Ecto neural progenitor cell (in vitro differentiated cells): ENCODE results near the gene KLHDC4.
"Not testable (repeated sequence)": the region's sequence is repeated elsewhere in the genome, so short reads cannot be mapped to it uniquely, and the experiment has no call there.

Experiments
- DNase-seq: peaks from one replicate; pipeline ENCODE4 v3.0.0-alpha.2; 2018; ENCODE audit warnings: low spot score

KLHDC4 gene

GRCh38 chr16:87720446-87720845 is 45.3 kb downstream of the KLHDC4 start:
- no peak for DNase-seq

- DNase-seq: not testable (repeated sequence)
Observed at GRCh38 chr16:87718831-87719230, 47.0 kb downstream of the KLHDC4 start.

DNA sequence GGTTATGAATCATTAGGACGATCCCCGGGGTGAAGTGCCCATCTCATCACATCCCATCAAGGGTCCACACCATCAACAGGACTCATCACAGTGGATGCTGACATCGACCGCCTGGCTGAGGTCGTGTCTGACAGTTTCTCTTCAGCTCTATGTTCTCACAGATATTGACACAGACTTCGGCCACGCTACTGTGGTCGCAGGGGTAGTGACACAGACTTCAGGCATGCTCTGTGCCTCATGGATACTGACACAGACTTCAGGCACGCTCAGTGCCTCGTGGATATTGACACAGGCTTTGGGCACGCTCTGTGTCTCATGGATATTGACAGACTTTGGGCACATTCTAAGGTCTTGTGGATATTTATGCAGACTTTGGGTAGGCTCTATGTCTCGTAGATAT is 50.1 kb downstream of the KLHDC4 start:
- DNase-seq: no peak

DNA sequence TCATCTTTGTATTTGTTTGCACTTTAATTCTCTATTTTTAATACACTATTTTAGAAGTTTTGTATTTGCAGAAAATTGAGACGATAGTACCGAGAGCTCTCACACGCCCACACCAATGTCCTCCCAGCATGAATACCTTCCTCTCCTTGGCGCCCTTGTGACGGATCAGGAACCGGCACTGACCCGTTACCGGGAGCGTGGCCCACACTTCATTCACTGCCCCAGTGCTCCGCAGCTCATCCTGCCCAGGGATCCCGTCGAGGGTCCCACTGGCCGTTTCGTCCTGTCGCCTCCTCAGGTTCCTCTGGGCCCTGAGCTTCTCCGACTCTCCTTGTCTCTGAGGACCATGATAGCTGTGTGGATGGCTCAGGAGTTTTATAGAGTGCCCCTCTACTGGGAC is 50.6 kb downstream of the KLHDC4 start:
- DNase-seq: no peak

DNA sequence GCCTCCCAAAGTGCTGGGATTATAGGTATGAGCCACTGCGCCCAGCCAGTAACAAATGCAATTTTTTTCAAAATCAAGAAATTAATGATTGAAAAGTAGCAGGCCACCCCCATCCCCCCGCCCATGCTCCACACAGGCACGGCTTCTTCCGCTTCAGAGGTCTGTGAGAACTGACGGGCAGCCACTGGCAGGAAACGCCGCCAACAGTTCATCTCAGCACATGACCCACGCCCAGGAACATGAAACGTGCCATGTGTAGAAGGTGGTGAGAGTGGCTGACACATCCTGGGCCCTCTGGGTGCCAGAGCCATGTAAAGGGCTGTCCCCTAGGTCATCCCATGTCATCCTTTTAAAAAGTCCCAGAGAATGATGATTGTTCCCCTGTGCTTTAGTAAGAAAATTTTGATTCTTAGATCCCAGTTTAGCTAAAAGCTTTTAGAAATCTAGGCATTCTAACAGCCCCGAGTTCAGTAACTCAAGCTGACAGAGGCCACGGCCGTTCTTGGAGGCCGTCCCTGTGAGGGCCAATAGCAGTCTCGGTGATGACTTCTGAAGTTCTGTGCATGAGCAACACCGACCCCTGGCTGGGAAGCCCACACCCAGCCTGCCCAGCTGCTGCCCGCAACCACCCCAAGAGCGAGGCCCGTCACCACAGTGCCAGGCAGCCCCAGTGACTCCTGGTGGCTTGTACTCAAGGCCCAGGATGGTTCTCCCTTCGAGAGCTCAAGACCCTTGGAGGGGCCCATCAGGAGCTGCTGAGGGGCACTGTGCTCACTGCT is 52.1 kb downstream of the KLHDC4 start:
- no peak for DNase-seq

- DNase-seq: no peak
Observed at GRCh38 chr16:87712184-87712762, 53.5 kb downstream of the KLHDC4 start.

- DNase-seq: no peak
Observed at GRCh38 chr16:87710887-87711286, 54.9 kb downstream of the KLHDC4 start.

- DNase-seq: no peak
Observed at GRCh38 chr16:87709677-87710076, 56.1 kb downstream of the KLHDC4 start.

- no peak for DNase-seq
Observed at GRCh38 chr16:87708881-87709638, 56.7 kb downstream of the KLHDC4 start.

GRCh38 chr16:87707714-87708580 is 57.8 kb downstream of the KLHDC4 start:
- DNase-seq: no peak

GRCh38 chr16:87707097-87707496 is 58.7 kb downstream of the KLHDC4 start:
- DNase-seq: no peak

DNA sequence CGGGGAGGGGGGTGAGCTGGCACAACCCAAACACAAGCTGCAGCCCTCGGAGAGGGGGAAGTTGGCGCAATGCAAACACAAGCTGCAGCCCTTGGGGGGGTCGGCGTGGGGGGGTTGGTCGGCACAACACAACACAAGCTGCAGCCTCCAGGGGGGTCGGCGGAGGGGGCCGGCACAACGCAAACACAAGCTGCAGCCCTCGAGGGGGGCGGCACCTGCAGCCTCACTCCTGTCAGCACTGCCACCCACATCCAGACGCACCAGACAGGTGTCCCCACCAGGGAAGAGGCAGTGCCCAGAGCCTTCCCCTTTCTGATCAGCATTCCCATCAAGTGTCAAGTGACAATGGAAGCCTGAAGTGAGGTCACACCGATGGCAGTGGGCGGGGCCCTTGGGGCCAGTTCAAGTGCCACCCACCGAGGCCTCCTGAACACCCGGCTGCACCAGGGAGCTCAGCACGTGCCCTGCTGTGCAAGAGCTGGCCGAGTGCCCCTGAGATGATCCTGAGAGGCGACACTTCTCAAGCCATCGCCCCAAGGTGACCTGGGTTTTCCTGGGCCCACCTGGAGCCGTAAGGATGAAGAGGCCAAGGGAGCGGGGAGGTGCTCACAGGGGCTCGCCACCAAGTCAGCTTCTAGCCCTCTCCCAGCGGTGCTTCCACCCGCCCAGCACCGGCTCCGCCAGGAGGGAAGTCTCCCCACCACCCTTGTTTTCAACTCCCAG is 59.3 kb downstream of the KLHDC4 start:
- no peak for DNase-seq

DNA sequence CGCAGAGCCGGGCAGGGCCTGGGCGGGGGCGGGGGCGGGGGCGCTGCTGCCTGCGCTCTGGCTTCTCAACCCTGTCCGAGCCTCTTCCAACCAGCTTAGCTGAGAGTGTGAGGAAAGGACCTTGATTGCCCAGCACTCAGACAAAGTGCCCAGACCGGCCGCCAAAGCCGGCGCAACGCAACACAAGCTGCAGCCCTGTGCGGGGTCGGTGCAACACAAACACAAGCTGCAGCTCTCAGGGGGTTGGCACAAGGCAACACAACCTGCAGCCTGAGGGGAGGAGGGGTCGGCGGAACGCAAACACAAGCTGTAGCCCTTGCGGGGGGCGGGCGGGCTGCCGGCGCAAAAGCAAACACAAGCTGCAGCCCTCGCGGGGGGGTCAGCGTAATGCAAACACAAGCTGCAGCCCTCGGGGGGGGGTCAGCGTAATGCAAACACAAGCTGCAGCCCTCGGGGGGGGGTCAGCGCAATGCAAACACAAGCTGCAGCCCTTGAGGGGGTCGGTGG is 60.0 kb downstream of the KLHDC4 start:
- DNase-seq: no peak

GRCh38 chr16:87704754-87705353 is 60.9 kb downstream of the KLHDC4 start:
- no peak for DNase-seq

DNA sequence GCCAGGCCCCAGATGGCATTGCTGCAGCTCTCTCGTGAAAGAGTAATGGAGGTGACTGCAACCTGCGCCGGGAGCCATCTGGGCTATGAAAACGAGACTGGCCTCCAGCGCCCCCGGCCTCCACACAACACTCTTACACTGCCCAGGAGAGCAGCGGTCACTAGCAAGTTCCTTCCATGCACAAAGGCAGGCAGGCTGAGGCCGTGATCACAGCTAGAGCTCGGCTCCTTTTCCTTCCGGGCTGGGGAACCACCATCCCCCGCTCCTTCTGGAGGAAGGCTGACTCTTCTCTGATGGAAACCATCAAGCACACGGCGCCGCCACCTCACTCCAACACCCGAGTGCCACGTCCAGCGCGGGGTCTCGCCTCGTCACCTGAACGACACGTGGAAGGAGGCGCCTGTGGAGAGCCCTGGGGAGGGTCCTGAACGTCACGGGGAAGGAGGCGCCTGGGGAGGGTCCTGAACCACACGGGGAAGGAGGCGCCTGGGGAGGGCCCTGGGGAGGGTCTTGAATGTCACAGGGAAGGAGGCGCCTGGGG is 61.9 kb downstream of the KLHDC4 start:
- DNase-seq: no peak

DNA sequence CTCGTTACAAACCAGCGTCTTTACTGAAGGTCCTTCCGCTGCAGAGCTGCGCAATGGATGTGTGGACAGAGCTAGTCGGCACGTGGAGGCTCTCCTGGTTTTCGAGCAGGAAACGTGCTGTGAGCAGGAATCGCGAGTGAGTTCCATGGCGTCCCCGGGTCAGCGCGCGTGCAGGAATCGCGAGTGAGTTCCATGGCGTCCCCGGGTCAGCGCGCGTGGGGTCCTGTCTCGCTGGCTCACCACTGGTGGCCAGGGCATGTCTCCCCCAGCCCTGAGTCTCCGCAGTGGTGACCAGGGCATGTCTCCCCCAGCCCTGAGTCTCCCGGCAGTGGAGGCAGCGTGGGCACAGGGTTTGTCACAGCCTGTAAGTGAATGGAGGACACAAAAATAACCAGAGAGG is 62.7 kb downstream of the KLHDC4 start:
- DNase-seq: no peak

GRCh38 chr16:87702325-87702811 is 63.4 kb downstream of the KLHDC4 start:
- DNase-seq: peak; percentile 69

- no peak for DNase-seq
Observed at GRCh38 chr16:87701505-87701921, 64.3 kb downstream of the KLHDC4 start.

DNA sequence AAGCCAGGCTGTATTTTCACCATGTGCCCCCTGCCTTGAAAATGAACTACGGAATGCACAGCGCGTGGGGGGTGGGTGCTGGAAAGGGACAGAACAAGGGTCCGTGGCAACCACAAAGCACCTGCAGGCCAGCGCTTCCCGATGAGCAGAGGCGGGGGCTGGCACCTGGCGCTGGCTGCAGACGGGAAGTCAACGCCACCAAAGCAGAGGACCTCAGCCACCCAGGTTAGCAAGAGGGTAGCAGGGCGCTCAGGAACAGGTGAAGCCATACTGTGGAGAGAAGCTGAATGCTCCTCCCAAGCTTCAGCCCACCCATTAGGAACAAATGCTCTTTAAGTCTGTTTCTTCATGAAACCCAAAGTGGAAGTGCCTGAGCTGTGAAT is 64.7 kb downstream of the KLHDC4 start:
- DNase-seq: no peak

DNA sequence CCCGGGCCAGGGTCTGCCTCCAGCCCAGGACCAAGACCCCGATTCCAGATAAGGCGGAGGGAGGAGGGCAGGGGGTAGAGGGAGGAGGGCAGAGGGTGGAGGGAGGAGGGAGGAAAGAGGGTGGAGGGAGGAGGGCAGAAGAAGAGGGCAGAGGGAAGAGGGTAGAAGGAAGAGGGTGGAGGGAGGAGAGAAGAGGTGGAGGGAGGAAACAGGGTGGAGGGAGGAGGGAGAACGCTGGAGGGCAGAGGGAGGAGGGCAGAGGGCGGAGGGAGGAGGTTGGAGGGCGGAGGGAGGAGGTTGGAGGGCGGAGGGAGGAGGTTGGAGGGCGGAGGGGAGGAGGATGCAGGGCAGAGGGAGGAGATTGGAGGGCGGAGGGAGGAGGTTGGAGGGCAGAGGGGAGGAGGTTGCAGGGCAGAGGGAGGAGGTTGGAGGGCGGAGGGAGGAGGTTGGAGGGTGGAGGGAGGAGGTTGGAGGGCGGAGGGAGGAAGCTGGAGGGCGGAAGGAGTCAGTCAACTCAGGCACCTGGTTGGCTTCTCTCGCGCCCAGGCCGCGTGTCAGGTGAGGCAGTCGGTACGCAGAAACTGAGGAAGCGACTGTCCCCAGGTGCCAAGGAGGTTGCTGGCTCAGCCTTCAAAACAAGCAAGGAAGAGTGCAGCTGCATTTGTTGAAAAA is 65.2 kb downstream of the KLHDC4 start:
- DNase-seq: no peak
